OCI-LY3 (cell line): ENCODE data around the gene ZNF438.

ENCODE experiments used
- EZH2phosphoT487 ChIP-seq: fragments of 200-600 bp; shearing (Covaris generic); IDR thresholded peaks from 2 replicates; pipeline ENCODE4 v1.6.1; 2018; ENCODE audit warnings: antibody characterized with exemption, mixed run types, low read depth
- TF ChIP-seq, protein P1 (sequence below): fragments of 200-600, 300-600 bp; sonication (generic); IDR thresholded peaks from 2 replicates; pipeline ENCODE4 v1.5.1; 2014; ENCODE audit warnings: antibody characterized with exemption, low read length, low read depth

DNA sequence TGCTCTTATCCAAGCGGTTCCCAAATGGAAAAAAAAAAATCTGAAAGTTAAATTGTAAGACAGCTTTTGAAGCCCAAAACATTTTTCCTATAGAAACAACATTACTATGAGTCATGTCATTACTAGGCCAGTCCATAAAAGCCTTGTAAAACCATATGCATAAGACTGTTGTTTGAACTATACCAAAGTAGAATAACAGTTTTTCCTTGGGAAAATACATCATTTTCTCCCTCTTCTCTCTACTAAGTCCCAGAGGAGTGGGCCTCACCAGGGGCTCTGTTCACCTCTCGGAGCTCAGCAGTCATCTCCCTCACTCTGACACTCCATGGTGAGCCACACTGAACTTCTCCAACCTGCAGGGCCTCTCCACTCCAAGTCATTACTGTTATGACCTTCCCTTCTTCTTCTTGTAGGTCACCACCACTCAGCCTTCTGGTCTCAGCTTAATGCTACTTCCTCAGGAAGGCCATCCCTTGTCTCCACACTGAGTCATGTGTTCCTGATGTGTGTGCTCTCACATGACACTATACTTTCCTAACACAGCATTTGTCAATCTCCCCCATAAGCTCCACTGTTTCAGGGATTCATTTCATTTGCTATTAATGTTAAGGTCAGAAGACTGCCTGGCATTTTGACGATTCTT is 32.5 kb downstream of the ZNF438 start:
- TF ChIP-seq, protein P1, sequence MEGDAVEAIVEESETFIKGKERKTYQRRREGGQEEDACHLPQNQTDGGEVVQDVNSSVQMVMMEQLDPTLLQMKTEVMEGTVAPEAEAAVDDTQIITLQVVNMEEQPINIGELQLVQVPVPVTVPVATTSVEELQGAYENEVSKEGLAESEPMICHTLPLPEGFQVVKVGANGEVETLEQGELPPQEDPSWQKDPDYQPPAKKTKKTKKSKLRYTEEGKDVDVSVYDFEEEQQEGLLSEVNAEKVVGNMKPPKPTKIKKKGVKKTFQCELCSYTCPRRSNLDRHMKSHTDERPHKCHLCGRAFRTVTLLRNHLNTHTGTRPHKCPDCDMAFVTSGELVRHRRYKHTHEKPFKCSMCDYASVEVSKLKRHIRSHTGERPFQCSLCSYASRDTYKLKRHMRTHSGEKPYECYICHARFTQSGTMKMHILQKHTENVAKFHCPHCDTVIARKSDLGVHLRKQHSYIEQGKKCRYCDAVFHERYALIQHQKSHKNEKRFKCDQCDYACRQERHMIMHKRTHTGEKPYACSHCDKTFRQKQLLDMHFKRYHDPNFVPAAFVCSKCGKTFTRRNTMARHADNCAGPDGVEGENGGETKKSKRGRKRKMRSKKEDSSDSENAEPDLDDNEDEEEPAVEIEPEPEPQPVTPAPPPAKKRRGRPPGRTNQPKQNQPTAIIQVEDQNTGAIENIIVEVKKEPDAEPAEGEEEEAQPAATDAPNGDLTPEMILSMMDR: no peak
- no peak for TF ChIP-seq EZH2phosphoT487
